Measurements from ENCODE around the gene MAP1B.
A peak's percentile ranks its signal among the peaks of the same experiment; 100 is the strongest.

DNA sequence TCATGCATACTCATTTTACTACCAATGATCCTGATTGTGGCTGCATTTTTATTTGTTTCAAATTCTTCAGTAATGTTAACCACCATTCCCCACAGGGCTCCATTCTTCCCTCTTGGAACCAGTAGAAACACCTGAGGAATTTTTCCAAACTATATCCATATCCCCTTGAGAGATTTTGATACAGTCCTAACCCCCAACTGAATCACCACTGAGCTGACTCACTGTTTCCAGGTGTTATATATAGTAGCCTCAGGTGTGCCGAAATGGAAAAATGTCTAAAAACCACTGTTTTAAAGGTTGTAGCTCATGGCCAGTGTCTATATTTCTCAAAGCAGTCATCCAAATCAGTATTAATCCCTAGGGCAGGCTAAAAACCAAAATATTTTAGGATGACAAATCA lies 127.6 kb downstream of the MAP1B start:
- TF ChIP-seq, protein P1, sequence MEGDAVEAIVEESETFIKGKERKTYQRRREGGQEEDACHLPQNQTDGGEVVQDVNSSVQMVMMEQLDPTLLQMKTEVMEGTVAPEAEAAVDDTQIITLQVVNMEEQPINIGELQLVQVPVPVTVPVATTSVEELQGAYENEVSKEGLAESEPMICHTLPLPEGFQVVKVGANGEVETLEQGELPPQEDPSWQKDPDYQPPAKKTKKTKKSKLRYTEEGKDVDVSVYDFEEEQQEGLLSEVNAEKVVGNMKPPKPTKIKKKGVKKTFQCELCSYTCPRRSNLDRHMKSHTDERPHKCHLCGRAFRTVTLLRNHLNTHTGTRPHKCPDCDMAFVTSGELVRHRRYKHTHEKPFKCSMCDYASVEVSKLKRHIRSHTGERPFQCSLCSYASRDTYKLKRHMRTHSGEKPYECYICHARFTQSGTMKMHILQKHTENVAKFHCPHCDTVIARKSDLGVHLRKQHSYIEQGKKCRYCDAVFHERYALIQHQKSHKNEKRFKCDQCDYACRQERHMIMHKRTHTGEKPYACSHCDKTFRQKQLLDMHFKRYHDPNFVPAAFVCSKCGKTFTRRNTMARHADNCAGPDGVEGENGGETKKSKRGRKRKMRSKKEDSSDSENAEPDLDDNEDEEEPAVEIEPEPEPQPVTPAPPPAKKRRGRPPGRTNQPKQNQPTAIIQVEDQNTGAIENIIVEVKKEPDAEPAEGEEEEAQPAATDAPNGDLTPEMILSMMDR (IDR thresholded peaks at IDR 0.05 in 2 of 3, conservative IDR thresholded peaks at IDR 0.05 in 1 of 3; ENCODE audit: control insufficient read depth in 2 of 3, extremely low read depth in 1 of 3, insufficient read depth in 1 of 3, low read depth in 3 of 3, low read length in 3 of 3) = no peak
- TF ChIP-seq GABPA (IDR thresholded peaks at IDR 0.05; ENCODE audit: low read depth) (0 out of 2 replicates have a peak, but pooled peaks have one; percentile 12), POLR2A (IDR thresholded peaks at IDR 0.05; ENCODE audit: low read depth, low read length) (no peak), STAT1 (conservative IDR thresholded peaks at IDR 0.05) (no peak), SMAD1 (IDR thresholded peaks at IDR 0.05; ENCODE audit: low read depth, partially characterized antibody) (no peak), EZH2 (IDR thresholded peaks at IDR 0.05; ENCODE audit: borderline replicate concordance, control insufficient read depth, low read depth, low read length) (no peak), POLR2AphosphoS2 (IDR thresholded peaks at IDR 0.05; ENCODE audit: low read depth, low read length) (no peak), SMC3 (IDR thresholded peaks at IDR 0.05; ENCODE audit: borderline replicate concordance, low read length) (no peak)
- TF ChIP-seq, protein P2, sequence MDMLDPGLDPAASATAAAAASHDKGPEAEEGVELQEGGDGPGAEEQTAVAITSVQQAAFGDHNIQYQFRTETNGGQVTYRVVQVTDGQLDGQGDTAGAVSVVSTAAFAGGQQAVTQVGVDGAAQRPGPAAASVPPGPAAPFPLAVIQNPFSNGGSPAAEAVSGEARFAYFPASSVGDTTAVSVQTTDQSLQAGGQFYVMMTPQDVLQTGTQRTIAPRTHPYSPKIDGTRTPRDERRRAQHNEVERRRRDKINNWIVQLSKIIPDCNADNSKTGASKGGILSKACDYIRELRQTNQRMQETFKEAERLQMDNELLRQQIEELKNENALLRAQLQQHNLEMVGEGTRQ (IDR thresholded peaks at IDR 0.05; ENCODE audit: borderline replicate concordance, low read depth, low read length) = no peak
- TF ChIP-seq, protein P3, sequence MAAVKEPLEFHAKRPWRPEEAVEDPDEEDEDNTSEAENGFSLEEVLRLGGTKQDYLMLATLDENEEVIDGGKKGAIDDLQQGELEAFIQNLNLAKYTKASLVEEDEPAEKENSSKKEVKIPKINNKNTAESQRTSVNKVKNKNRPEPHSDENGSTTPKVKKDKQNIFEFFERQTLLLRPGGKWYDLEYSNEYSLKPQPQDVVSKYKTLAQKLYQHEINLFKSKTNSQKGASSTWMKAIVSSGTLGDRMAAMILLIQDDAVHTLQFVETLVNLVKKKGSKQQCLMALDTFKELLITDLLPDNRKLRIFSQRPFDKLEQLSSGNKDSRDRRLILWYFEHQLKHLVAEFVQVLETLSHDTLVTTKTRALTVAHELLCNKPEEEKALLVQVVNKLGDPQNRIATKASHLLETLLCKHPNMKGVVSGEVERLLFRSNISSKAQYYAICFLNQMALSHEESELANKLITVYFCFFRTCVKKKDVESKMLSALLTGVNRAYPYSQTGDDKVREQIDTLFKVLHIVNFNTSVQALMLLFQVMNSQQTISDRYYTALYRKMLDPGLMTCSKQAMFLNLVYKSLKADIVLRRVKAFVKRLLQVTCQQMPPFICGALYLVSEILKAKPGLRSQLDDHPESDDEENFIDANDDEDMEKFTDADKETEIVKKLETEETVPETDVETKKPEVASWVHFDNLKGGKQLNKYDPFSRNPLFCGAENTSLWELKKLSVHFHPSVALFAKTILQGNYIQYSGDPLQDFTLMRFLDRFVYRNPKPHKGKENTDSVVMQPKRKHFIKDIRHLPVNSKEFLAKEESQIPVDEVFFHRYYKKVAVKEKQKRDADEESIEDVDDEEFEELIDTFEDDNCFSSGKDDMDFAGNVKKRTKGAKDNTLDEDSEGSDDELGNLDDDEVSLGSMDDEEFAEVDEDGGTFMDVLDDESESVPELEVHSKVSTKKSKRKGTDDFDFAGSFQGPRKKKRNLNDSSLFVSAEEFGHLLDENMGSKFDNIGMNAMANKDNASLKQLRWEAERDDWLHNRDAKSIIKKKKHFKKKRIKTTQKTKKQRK (IDR thresholded peaks at IDR 0.05; ENCODE audit: low read depth, low read length) = no peak

Data from GM12878 (cell line).